Transverse colon (tissue), 4 donors: ENCODE measurements around the gene EED.

ENCODE experiments used
- EP300 ChIP-seq: sonication (generic); formaldehyde crosslinking; IDR thresholded peaks from one replicate; pipeline ENCODE4 v1.6.1; 2017; ENCODE audit warnings: antibody characterized with exemption, low read depth
- POLR2AphosphoS5 ChIP-seq, 3 donors: sonication (generic); formaldehyde crosslinking; IDR thresholded peaks; one replicate each; pipeline ENCODE4 v1.6.1; 2016; ENCODE audit warnings: antibody characterized with exemption in 3 of 3
- TF ChIP-seq, protein P1 (sequence below), 5 experiments: fragments of 200-600 bp in 3 of 5; fragments of 450-650 bp in 2 of 5; sonication (generic) in 3 of 5; IDR thresholded peaks; 1 replicate in 2 of 5; 2 replicates in 3 of 5; pipeline ENCODE4 v1.5.1; 2016 to 2017; ENCODE audit warnings: antibody characterized with exemption in 5 of 5, inconsistent platforms in 3 of 5, mild to moderate bottlenecking in 2 of 5, moderate library complexity in 1 of 5

DNA sequence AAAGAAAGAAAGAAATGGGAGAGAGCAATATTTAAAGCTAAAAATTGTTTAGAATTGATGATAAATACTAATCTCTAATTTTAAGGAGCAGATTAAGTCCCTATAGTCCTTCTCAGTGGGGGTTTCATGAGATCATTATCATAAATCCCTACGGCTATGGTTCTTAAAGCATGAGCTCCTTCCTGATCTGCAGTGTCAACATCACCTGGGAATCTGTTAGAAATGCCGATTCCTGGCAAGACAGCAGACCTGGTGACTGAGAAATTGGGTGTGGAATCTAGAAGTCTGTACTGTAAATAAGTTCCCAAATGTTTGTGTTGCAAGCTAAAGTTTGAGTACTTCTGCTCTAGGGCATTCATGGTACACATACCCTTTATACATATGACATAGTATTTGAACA lies 70.1 kb downstream of the EED start:
- TF ChIP-seq, protein P1, sequence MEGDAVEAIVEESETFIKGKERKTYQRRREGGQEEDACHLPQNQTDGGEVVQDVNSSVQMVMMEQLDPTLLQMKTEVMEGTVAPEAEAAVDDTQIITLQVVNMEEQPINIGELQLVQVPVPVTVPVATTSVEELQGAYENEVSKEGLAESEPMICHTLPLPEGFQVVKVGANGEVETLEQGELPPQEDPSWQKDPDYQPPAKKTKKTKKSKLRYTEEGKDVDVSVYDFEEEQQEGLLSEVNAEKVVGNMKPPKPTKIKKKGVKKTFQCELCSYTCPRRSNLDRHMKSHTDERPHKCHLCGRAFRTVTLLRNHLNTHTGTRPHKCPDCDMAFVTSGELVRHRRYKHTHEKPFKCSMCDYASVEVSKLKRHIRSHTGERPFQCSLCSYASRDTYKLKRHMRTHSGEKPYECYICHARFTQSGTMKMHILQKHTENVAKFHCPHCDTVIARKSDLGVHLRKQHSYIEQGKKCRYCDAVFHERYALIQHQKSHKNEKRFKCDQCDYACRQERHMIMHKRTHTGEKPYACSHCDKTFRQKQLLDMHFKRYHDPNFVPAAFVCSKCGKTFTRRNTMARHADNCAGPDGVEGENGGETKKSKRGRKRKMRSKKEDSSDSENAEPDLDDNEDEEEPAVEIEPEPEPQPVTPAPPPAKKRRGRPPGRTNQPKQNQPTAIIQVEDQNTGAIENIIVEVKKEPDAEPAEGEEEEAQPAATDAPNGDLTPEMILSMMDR (IDR thresholded peaks at IDR 0.05) = no peak
- no peak for TF ChIP-seq POLR2AphosphoS5 (IDR thresholded peaks at IDR 0.05)
- no peak for TF ChIP-seq EP300
